B cell (primary cell): ENCODE measurements around the gene GALNT10. TPM values are rescaled to one million over a fixed set of nuclear protein-coding genes. Genes with fewer than 3 reads are reported as not detected.

Source experiments
- ATAC-seq: fragments of 200-7000 bp; cut with Tn5 transposase; one replicate; pipeline ENCODE4 v1.10.0; 2021; ENCODE audit warnings: low read depth, mild to moderate bottlenecking, moderate number of reproducible peaks, moderate library complexity
- CTCF ChIA-PET: fragments of 350-600 bp; sonication (Branson Sonifier 250); formaldehyde crosslinking; loops from one replicate; lab custom pipeline; 2021; ENCODE audit warnings: antibody characterized with exemption, inconsistent platforms; lab: Charles Lee
- POLR2A ChIA-PET: fragments of 350-600 bp; sonication (Branson Sonifier 250); formaldehyde crosslinking; loops from one replicate; lab custom pipeline; 2021; ENCODE audit warnings: antibody characterized with exemption; lab: Charles Lee
- DNase-seq: peaks from one replicate; pipeline ENCODE4 v3.0.0; 2013
- H2AFZ ChIP-seq: 2 replicates; pipeline ENCODE4 v1.6.1; 2012; ENCODE audit warnings: mild to moderate bottlenecking, low read depth, low read length; ENCODE audit not compliant: insufficient read depth, poor library complexity, severe bottlenecking
- H3K27ac ChIP-seq, 2 donors: 1 replicate in 1 of 2; 2 replicates in 1 of 2; pipeline ENCODE4 v1.5.1; 2012 to 2013; ENCODE audit warnings: low read length in 2 of 2, mild to moderate bottlenecking in 2 of 2, moderate library complexity in 1 of 2
- H3K27me3 ChIP-seq, 4 experiments: fragments of 200-600 bp in 1 of 4; sonication (generic) in 1 of 4; replicated peaks in 1 of 4; 1 replicate in 2 of 4; 2 replicates in 2 of 4; pipeline versions ENCODE4 v1.6.1 to v1.7.0; 2013 to 2016; ENCODE audit warnings: low read length in 3 of 4, mild to moderate bottlenecking in 2 of 4, mixed read lengths in 1 of 4, moderate library complexity in 1 of 4; ENCODE audit not compliant: insufficient read depth in 4 of 4, control insufficient read depth in 3 of 4; ENCODE audit errors: control extremely low read depth in 1 of 4
- H3K36me3 ChIP-seq, 2 experiments: replicated peaks in 1 of 2; 1 replicate in 1 of 2; 2 replicates in 1 of 2; pipeline versions ENCODE4 v1.6.1 to v1.7.1; 2013; ENCODE audit warnings: low read length in 1 of 2; ENCODE audit not compliant: insufficient read depth in 2 of 2, control insufficient read depth in 1 of 2; ENCODE audit errors: control extremely low read depth in 1 of 2, extremely low read depth in 1 of 2
- H3K4me1 ChIP-seq, 2 donors: fragments of 200-600 bp in 1 of 2; sonication (generic) in 1 of 2; 1 replicate in 1 of 2; 2 replicates in 1 of 2; pipeline versions ENCODE4 v1.5.1 to v1.6.1; 2013 to 2017; ENCODE audit warnings: low read length in 2 of 2; ENCODE audit not compliant: control insufficient read depth in 2 of 2, insufficient read depth in 2 of 2
- H3K4me2 ChIP-seq: replicated peaks from 2 replicates; pipeline ENCODE3; 2012; ENCODE audit warnings: mild to moderate bottlenecking, low read depth, low read length; ENCODE audit not compliant: poor library complexity, severe bottlenecking
- H3K4me3 ChIP-seq, 5 experiments: fragments of 200-600 bp in 1 of 5; sonication (generic) in 1 of 5; 1 replicate in 3 of 5; 2 replicates in 2 of 5; pipeline versions ENCODE4 v1.5.1 to v1.7.0; 2011 to 2016; ENCODE audit warnings: low read length in 4 of 5, mild to moderate bottlenecking in 4 of 5, low read depth in 2 of 5, control low read depth in 1 of 5, moderate library complexity in 1 of 5; ENCODE audit not compliant: insufficient read depth in 1 of 5; ENCODE audit errors: control extremely low read depth in 1 of 5, extremely low read depth in 1 of 5
- H3K79me2 ChIP-seq: fragments of 200-600 bp; sonication (generic); one replicate; pipeline ENCODE4 v1.6.0; 2016; ENCODE audit warnings: low read length; ENCODE audit not compliant: control insufficient read depth, insufficient read depth
- H3K9ac ChIP-seq: fragments of 200-600 bp; sonication (generic); 2 replicates; pipeline ENCODE4 v1.6.1; 2017; ENCODE audit warnings: mild to moderate bottlenecking, low read length, moderate library complexity
- H3K9me3 ChIP-seq, 3 donors: one replicate each; pipeline versions ENCODE4 v1.6.1 to v1.7.1; 2013; ENCODE audit warnings: low read length in 2 of 3; ENCODE audit not compliant: control insufficient read depth in 2 of 3, insufficient read depth in 1 of 3; ENCODE audit errors: control extremely low read depth in 1 of 3
- H4K20me1 ChIP-seq: 2 replicates; pipeline ENCODE4 v1.6.0; 2012; ENCODE audit warnings: mild to moderate bottlenecking, low read length; ENCODE audit not compliant: insufficient read depth, control insufficient read depth, poor library complexity, severe bottlenecking
- H3K27ac Mint-ChIP-seq: one replicate; pipeline ENCODE4 v1.8.0; 2021; ENCODE audit warnings: mixed read lengths
- H3K27me3 Mint-ChIP-seq: one replicate; pipeline ENCODE4 v1.8.0; 2021; ENCODE audit warnings: mixed read lengths
- H3K4me1 Mint-ChIP-seq: one replicate; pipeline ENCODE4 v1.8.0; 2021; ENCODE audit warnings: mixed read lengths
- H3K4me3 Mint-ChIP-seq: one replicate; pipeline ENCODE4 v1.8.0; 2021; ENCODE audit warnings: mixed read lengths
- H3K9me3 Mint-ChIP-seq: one replicate; pipeline ENCODE4 v1.8.0; 2022; ENCODE audit warnings: mixed read lengths; ENCODE audit not compliant: insufficient read depth
- CTCF ChIP-seq: fragments of 200-600 bp; IDR thresholded peaks from one replicate; pipeline ENCODE4 v1.8.0; 2022; ENCODE audit warnings: antibody characterized with exemption, mild to moderate bottlenecking
- EZH2 ChIP-seq: IDR thresholded peaks from 2 replicates; pipeline ENCODE4 v1.6.1; 2012; ENCODE audit warnings: borderline replicate concordance, low read depth, mild to moderate bottlenecking, moderate library complexity, low read length; ENCODE audit not compliant: insufficient read depth, poor library complexity, severe bottlenecking
- WGBS: methylation state at CpG from one replicate; pipeline ENCODE4 v1.1.5; 2013; ENCODE audit warnings: missing lambda C conversion rate; ENCODE audit not compliant: insufficient coverage; 5-methylcytosine and 5-hydroxymethylcytosine counted together
- intact Hi-C: fragments of 100-400 bp; cut with micrococcal nuclease; formaldehyde crosslinking; loops from one replicate; pipeline ENCODE4 v1.10.0; 2022
- polyA plus RNA-seq: library from polyadenylated mRNA; depleted of rRNA; stranded (reverse); fragments of >200 nt; gene quantifications from 2 replicates; pipeline ENCODE4 v1.2.3, GENCODE V29; 2012
- total RNA-seq, 2 donors: library from RNA; stranded (reverse); fragments of 120-200 nt in 1 of 2; gene quantifications; 1 replicate in 1 of 2; 2 replicates in 1 of 2; pipeline versions ENCODE4 v1.2.3 to v1.2.4, GENCODE V29; 2013 to 2022

Gene GALNT10
- total and polyA plus RNA-seq, 2 donors (not counting 1 experiment from before 2014, with no cell fraction given), result 27.7 to 42.8 TPM

GRCh38 chr5:154276973-154277331 lies 86.4 kb downstream of the GALNT10 start:
- ATAC-seq, result no peak
- no peak for DNase-seq
- no peak overlapping the region for H3K9ac ChIP-seq
- no peaks in the 10 kb centered on the region for H3K9me3 ChIP-seq
- TF ChIP-seq EZH2 (no peak), CTCF (no peak)
- peaks cover 10% of the 10 kb centered on the region for H3K79me2 ChIP-seq
- no peak overlapping the region for H3K4me3 Mint-ChIP-seq
- POLR2A ChIA-PET, result no interaction called here
- H3K4me1 ChIP-seq, result peaks cover 29% of the 10 kb centered on the region in 2 donors
- H3K4me3 ChIP-seq, result no peak overlapping the region
- peaks cover 34% of the 10 kb centered on the region for H3K4me1 Mint-ChIP-seq
- H4K20me1 ChIP-seq, result no peaks in the 10 kb centered on the region
- H2AFZ ChIP-seq, result no peak overlapping the region
- H3K27me3 Mint-ChIP-seq, result no peaks in the 10 kb centered on the region
- H3K27ac Mint-ChIP-seq, result no peak overlapping the region
- H3K27ac ChIP-seq, result no peak overlapping the region
- WGBS, result 100% methylated on average over 1 of the region's 1 CpG
- intact Hi-C loops, result no loop called here
- H3K9me3 Mint-ChIP-seq, result no peaks in the 10 kb centered on the region
- CTCF ChIA-PET, result no interaction called here
- H3K36me3 ChIP-seq, result no peaks in the 10 kb centered on the region
- H3K27me3 ChIP-seq, result no peaks in the 10 kb centered on the region
- H3K4me2 ChIP-seq, result no peak overlapping the region

- H3K27ac Mint-ChIP-seq, result no peak overlapping the region
- H3K4me3 ChIP-seq, result no peak overlapping the region
Measured at GRCh38 chr5:154277499-154277898, 87.0 kb downstream of the GALNT10 start.

More at GRCh38 chr5:154277499-154277898, 87.0 kb downstream of the GALNT10 start:
- H3K9ac ChIP-seq, result no peak overlapping the region
- ChIA-PET CTCF (no interaction called here), POLR2A (no interaction called here)
- WGBS, result 83% methylated on average over 1 of the region's 1 CpG
- no peak overlapping the region for H2AFZ ChIP-seq
- no peak overlapping the region for H3K27ac ChIP-seq
- H3K4me3 Mint-ChIP-seq, result no peak overlapping the region
- H3K4me1 ChIP-seq, result peaks cover 24% of the 10 kb centered on the region in 2 donors
- H3K79me2 ChIP-seq, result peaks cover 10% of the 10 kb centered on the region
- H3K27me3 ChIP-seq, result no peaks in the 10 kb centered on the region
- DNase-seq (no peak), ATAC-seq (no peak)
- H3K4me1 Mint-ChIP-seq, result peaks cover 28% of the 10 kb centered on the region
- no peaks in the 10 kb centered on the region for H4K20me1 ChIP-seq
- no peak overlapping the region for H3K4me2 ChIP-seq
- H3K27me3 Mint-ChIP-seq, result no peaks in the 10 kb centered on the region
- no peaks in the 10 kb centered on the region for H3K9me3 Mint-ChIP-seq
- intact Hi-C loops, result no loop called here
- H3K36me3 ChIP-seq, result no peaks in the 10 kb centered on the region
- TF ChIP-seq EZH2, result no peak
- TF ChIP-seq CTCF, result no peak
- H3K9me3 ChIP-seq, result no peaks in the 10 kb centered on the region
